ENCODE measurements around the gene PRAMEF18.

DNA sequence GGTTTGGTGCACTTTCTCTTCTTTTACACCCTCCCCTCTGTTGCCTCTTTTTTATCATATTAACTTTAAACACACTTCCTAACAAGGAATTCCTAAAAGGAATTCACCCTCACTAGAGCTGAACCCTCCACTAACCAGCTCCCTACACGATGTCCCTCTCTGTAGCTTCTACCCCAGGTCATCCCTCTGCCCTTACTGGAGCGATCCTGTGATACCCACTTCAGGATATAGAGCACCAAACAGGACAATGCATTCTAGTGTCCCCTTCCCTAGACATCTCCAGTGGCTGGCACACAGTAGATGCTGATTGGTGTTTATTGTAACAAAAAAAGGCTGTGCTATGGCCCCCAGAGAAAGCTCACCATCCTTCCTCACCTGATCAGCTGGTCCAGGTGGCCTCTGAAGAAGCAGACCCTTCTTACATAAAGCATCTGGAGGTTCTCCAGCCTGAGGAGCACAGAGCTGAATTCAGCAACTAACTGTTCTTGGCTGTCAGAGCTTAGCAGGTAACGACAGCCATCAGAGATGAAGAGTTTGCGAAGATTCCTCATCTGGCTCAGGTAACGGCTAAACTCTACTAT, 1.4 kb downstream of the PRAMEF18 start:
- TF ChIP-seq, protein P1, sequence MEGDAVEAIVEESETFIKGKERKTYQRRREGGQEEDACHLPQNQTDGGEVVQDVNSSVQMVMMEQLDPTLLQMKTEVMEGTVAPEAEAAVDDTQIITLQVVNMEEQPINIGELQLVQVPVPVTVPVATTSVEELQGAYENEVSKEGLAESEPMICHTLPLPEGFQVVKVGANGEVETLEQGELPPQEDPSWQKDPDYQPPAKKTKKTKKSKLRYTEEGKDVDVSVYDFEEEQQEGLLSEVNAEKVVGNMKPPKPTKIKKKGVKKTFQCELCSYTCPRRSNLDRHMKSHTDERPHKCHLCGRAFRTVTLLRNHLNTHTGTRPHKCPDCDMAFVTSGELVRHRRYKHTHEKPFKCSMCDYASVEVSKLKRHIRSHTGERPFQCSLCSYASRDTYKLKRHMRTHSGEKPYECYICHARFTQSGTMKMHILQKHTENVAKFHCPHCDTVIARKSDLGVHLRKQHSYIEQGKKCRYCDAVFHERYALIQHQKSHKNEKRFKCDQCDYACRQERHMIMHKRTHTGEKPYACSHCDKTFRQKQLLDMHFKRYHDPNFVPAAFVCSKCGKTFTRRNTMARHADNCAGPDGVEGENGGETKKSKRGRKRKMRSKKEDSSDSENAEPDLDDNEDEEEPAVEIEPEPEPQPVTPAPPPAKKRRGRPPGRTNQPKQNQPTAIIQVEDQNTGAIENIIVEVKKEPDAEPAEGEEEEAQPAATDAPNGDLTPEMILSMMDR (conservative IDR thresholded peaks at IDR 0.05; ENCODE audit: low read depth in 2 of 2): no peak
- no peak for TF ChIP-seq POLR2AphosphoS5 (IDR thresholded peaks at IDR 0.05; ENCODE audit: low read depth)
- TF ChIP-seq EZH2phosphoT487 (IDR thresholded peaks at IDR 0.05; ENCODE audit: unreplicated experiment): no peak
- TF ChIP-seq EZH2 (IDR thresholded peaks at IDR 0.05; ENCODE audit: low read depth, unreplicated experiment): no peak
- TF ChIP-seq CREB1 (CRISPR knock-in tag; IDR thresholded peaks at IDR 0.05; ENCODE audit: low read depth): no peak
- TF ChIP-seq NANOG (IDR thresholded peaks at IDR 0.05; ENCODE audit: borderline replicate concordance): no peak

Data from GM23338 (cell line).